NK-92 (cell line): ENCODE results near the gene CD44.
"Not testable (repeated sequence)": the region's sequence is repeated elsewhere in the genome, so short reads cannot be mapped to it uniquely, and the experiment has no call there.

Experiments used
- DNase-seq: peaks from one replicate; lab custom pipeline; 2025; ENCODE audit not compliant: unreplicated experiment; lab: John Stamatoyannopoulos, UW

The CD44 gene

GRCh38 chr11:35207471-35208403, 68.8 kb downstream of the CD44 start:
- DNase-seq: no peak

- DNase-seq: no peak
Observed at GRCh38 chr11:35208795-35209194, 69.8 kb downstream of the CD44 start.

GRCh38 chr11:35210876-35211546, 72.0 kb downstream of the CD44 start:
- no peak for DNase-seq

GRCh38 chr11:35211952-35212351, 73.0 kb downstream of the CD44 start:
- no peak for DNase-seq

GRCh38 chr11:35214226-35214770, 75.3 kb downstream of the CD44 start:
- DNase-seq: no peak

GRCh38 chr11:35214792-35215193, 75.8 kb downstream of the CD44 start:
- no peak for DNase-seq

GRCh38 chr11:35215945-35216344, 77.0 kb downstream of the CD44 start:
- DNase-seq: no peak

- no peak for DNase-seq
Observed at GRCh38 chr11:35216962-35217678, 78.1 kb downstream of the CD44 start.

GRCh38 chr11:35218956-35219355, 80.0 kb downstream of the CD44 start:
- no peak for DNase-seq

- no peak for DNase-seq
Observed at GRCh38 chr11:35223371-35223796, 84.4 kb downstream of the CD44 start.

- no peak for DNase-seq
Observed at GRCh38 chr11:35223991-35224390, 85.0 kb downstream of the CD44 start.

- DNase-seq: no peak
Observed at GRCh38 chr11:35225946-35226520, 87.1 kb downstream of the CD44 start.

- DNase-seq: not testable (repeated sequence)
Observed at GRCh38 chr11:35226756-35227155, 87.8 kb downstream of the CD44 start.

- DNase-seq: no peak
Observed at GRCh38 chr11:35227576-35228327, 88.8 kb downstream of the CD44 start.

- no peak for DNase-seq
Observed at GRCh38 chr11:35228328-35228725, 89.4 kb downstream of the CD44 start.

GRCh38 chr11:35230388-35230787, 91.4 kb downstream of the CD44 start:
- no peak for DNase-seq

- no peak for DNase-seq
Observed at GRCh38 chr11:35231076-35231860, 92.3 kb downstream of the CD44 start.

GRCh38 chr11:35232891-35233330, 93.9 kb downstream of the CD44 start:
- DNase-seq: no peak

- DNase-seq: no peak
Observed at GRCh38 chr11:35233518-35233917, 94.5 kb downstream of the CD44 start.
